HEK293T (cell line): ENCODE data around the gene KIF26B.

Experiments used
- ARNT ChIP-seq: fragments of 450-650 bp; IDR thresholded peaks from 2 replicates; pipeline ENCODE4 v1.6.1; 2017; ENCODE audit warnings: mild to moderate bottlenecking
- ELF4 ChIP-seq: fragments of 450-650 bp; IDR thresholded peaks from 2 replicates; pipeline ENCODE4 v1.6.1; 2017; ENCODE audit warnings: antibody characterized with exemption
- LEF1 ChIP-seq: fragments of 450-650 bp; IDR thresholded peaks from 2 replicates; pipeline ENCODE4 v1.6.1; 2017; ENCODE audit warnings: mild to moderate bottlenecking, borderline replicate concordance
- SP1 ChIP-seq: fragments of 450-650 bp; IDR thresholded peaks from 2 replicates; pipeline ENCODE4 v1.6.1; 2017
- SUZ12 ChIP-seq: fragments of 450-650 bp; IDR thresholded peaks from 2 replicates; pipeline ENCODE4 v1.6.1; 2016; ENCODE audit warnings: mild to moderate bottlenecking
- TARDBP ChIP-seq: fragments of 450-650 bp; IDR thresholded peaks from 2 replicates; pipeline ENCODE4 v1.6.1; 2016

- TF ChIP-seq TARDBP (no peak), SUZ12 (no peak), SP1 (no peak), ELF4 (no peak), ARNT (no peak), LEF1 (no peak)
Observed at GRCh38 chr1:245111073-245111472, 43.7 kb upstream of the KIF26B start.
